Thyroid gland (tissue), 4 donors: Measurements from ENCODE around the gene NAA50. TPM values are rescaled to one million over a fixed set of nuclear protein-coding genes. Genes with fewer than 3 reads are reported as not detected.

Experiments
- DNase-seq, 2 donors: peaks; one replicate each; pipeline ENCODE4 v3.0.0-alpha.2; 2019
- H3K27ac ChIP-seq, 3 donors: fragments of 200-600 bp; sonication (generic); 1 replicate in 2 of 3; 2 replicates in 1 of 3; pipeline ENCODE4 v1.5.1; 2016 to 2019; ENCODE audit warnings: mild to moderate bottlenecking in 1 of 3, moderate library complexity in 1 of 3
- H3K27me3 ChIP-seq: fragments of 200-600 bp; sonication (generic); one replicate; pipeline ENCODE4 v1.5.1; 2019
- H3K36me3 ChIP-seq, 2 donors: fragments of 200-600 bp; sonication (generic); one replicate each; pipeline ENCODE4 v1.5.1; 2016 to 2019
- H3K4me1 ChIP-seq, 2 donors: fragments of 200-600 bp; sonication (generic); one replicate each; pipeline ENCODE4 v1.5.1; 2017 to 2019
- H3K4me3 ChIP-seq, 3 donors: fragments of 200-600 bp; sonication (generic); replicated peaks in 1 of 3; 1 replicate in 2 of 3; 2 replicates in 1 of 3; pipeline ENCODE4 v1.5.1; 2016; ENCODE audit warnings: mild to moderate bottlenecking in 1 of 3
- H3K9me3 ChIP-seq: fragments of 200-600 bp; sonication (generic); one replicate; pipeline ENCODE4 v1.5.1; 2017
- POLR2A ChIP-seq, 2 donors: fragments of 450-650 bp; IDR thresholded peaks; one replicate each; pipeline ENCODE4 v1.6.1; 2017; ENCODE audit warnings: antibody characterized with exemption in 2 of 2, mild to moderate bottlenecking in 2 of 2, moderate library complexity in 1 of 2
- WGBS, 2 donors: methylation state at CpG; one replicate each; pipeline ENCODE4 v1.1.5; 2017; 5-methylcytosine and 5-hydroxymethylcytosine counted together
- intact Hi-C: fragments of 100-400 bp; cut with DNase I; formaldehyde crosslinking; loops from one replicate; pipeline ENCODE4 v1.15.1; 2023
- total RNA-seq, 4 donors: library from RNA; depleted of rRNA; stranded (reverse); fragments of >200 nt; gene quantifications; one replicate each; pipeline ENCODE4 v1.2.3, GENCODE V29; 2016
- TF ChIP-seq, protein P1 (sequence below), 6 experiments: fragments of 200-600 bp in 3 of 6; fragments of 450-650 bp in 3 of 6; sonication (generic) in 3 of 6; IDR thresholded peaks; one replicate each; pipeline ENCODE4 v1.5.1; 2016 to 2019; ENCODE audit warnings: antibody characterized with exemption in 6 of 6, mild to moderate bottlenecking in 2 of 6, inconsistent platforms in 1 of 6, moderate library complexity in 1 of 6

NAA50 gene
- total RNA-seq, 4 donors from 2014 or later = 110 to 133 (median 119) TPM

DNA sequence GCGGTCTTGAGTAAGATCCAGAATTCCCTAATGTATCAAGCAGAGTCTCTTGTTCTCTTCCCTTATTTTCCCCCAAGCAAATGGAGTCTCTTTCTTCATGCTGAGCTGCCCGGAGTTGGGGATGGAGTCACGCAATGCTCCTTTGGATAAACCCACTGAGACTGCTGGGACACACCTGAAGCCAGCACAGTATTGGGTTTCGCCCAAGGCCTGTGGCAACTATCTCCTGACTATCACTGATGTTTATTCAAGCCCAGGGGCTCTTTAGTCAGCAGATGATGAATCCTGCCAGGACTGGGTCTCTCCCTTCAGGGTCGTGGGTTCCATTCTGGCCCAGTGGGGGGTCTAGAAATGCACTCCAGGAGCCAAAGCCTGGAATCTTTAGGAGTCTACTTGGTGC lies 60.9 kb downstream of the NAA50 start:
- H3K27ac ChIP-seq = no peak overlapping the region
- H3K4me1 ChIP-seq = peaks cover 8 to 15% of the 10 kb centered on the region in 2 donors
- no peaks in the 10 kb centered on the region for H3K36me3 ChIP-seq
- H3K4me3 ChIP-seq = no peak overlapping the region
- 86 to 87% methylated on average over 5 of the region's 5 CpGs for WGBS, 2 donors
- no peak for TF ChIP-seq POLR2A (IDR thresholded peaks at IDR 0.05)
- TF ChIP-seq, protein P1, sequence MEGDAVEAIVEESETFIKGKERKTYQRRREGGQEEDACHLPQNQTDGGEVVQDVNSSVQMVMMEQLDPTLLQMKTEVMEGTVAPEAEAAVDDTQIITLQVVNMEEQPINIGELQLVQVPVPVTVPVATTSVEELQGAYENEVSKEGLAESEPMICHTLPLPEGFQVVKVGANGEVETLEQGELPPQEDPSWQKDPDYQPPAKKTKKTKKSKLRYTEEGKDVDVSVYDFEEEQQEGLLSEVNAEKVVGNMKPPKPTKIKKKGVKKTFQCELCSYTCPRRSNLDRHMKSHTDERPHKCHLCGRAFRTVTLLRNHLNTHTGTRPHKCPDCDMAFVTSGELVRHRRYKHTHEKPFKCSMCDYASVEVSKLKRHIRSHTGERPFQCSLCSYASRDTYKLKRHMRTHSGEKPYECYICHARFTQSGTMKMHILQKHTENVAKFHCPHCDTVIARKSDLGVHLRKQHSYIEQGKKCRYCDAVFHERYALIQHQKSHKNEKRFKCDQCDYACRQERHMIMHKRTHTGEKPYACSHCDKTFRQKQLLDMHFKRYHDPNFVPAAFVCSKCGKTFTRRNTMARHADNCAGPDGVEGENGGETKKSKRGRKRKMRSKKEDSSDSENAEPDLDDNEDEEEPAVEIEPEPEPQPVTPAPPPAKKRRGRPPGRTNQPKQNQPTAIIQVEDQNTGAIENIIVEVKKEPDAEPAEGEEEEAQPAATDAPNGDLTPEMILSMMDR (IDR thresholded peaks at IDR 0.05) = no peak
- no peak for DNase-seq
- H3K9me3 ChIP-seq = no peaks in the 10 kb centered on the region
- H3K27me3 ChIP-seq = no peaks in the 10 kb centered on the region
- intact Hi-C loops = no loop called here

GRCh38 chr3:113684271-113684819 lies 61.7 kb downstream of the NAA50 start:
- Histone ChIP-seq H3K4me1 (peaks cover 8 to 15% of the 10 kb centered on the region in 2 donors), H3K27ac (no peak overlapping the region), H3K36me3 (no peaks in the 10 kb centered on the region), H3K9me3 (no peaks in the 10 kb centered on the region), H3K27me3 (no peaks in the 10 kb centered on the region), H3K4me3 (no peak overlapping the region)
- DNase-seq = no peak
- TF ChIP-seq, protein P1 (IDR thresholded peaks at IDR 0.05) = no peak
- no peak for TF ChIP-seq POLR2A (IDR thresholded peaks at IDR 0.05)
- intact Hi-C loops = no loop called here
- 97% methylated on average over 3 of the region's 3 CpGs for WGBS, 2 donors

DNA sequence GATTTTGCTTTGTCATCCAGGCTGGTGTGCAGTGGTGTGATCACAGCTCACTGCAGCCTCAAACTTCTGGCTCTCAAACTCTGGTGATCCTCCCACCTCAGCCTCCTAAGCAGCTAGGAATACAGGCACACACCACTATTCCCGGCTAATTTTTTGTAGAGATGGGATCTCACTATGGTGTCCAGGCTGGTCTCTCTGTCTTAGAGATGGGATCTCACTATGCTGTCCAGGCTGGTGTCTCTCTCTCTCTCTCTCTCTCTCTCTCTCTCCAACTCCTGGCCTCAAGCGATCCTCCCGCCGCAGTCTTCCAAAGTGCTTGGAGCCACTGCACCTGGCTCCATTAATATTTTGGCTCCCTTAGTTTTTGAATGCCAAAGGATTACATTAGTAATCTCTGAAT lies 67.3 kb downstream of the NAA50 start:
- Histone ChIP-seq H3K4me3 (no peak overlapping the region), H3K27ac (no peak overlapping the region), H3K9me3 (no peaks in the 10 kb centered on the region), H3K27me3 (no peaks in the 10 kb centered on the region), H3K36me3 (peaks cover 2 to 9% of the 10 kb centered on the region in 2 donors), H3K4me1 (peaks cover 0 to 5% of the 10 kb centered on the region in 2 donors)
- intact Hi-C loops = no loop called here
- 98 to 100% methylated on average over 4 of the region's 4 CpGs for WGBS, 2 donors
- no peak for DNase-seq
- TF ChIP-seq, protein P1 (IDR thresholded peaks at IDR 0.05) = no peak
- TF ChIP-seq POLR2A (IDR thresholded peaks at IDR 0.05) = no peak

DNA sequence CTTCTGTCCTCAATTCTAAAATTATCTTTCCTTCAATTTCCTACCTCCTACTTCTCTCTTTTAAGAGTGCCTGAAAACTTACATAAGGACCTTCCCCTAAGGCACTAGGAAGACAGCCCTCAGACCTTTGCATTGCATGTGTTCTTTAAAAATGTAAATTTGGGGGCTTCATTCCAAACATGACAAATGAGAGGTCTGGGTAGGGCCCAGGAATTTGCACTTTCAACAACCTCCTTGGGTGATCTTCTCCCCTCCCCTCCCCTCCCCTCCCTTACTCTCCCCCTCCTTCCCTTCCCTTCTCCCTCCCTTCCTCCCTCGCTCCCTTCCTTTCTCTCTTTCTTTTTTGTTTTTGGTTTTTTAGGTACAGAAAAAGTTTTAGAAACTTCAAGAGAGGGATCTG lies 68.3 kb downstream of the NAA50 start:
- H3K4me3 ChIP-seq = no peak overlapping the region
- H3K4me1 ChIP-seq = peaks cover 0 to 5% of the 10 kb centered on the region in 2 donors
- no peaks in the 10 kb centered on the region for H3K27me3 ChIP-seq
- intact Hi-C loops = no loop called here
- no peak overlapping the region for H3K27ac ChIP-seq
- TF ChIP-seq, protein P1 (IDR thresholded peaks at IDR 0.05) = no peak
- TF ChIP-seq POLR2A (IDR thresholded peaks at IDR 0.05) = no peak
- DNase-seq = no peak
- peaks cover 5 to 14% of the 10 kb centered on the region in 2 donors for H3K36me3 ChIP-seq
- H3K9me3 ChIP-seq = no peaks in the 10 kb centered on the region
- WGBS, 2 donors = 89 to 100% methylated on average over 1 of the region's 1 CpG

- no peak for DNase-seq
- intact Hi-C loops = no loop called here
- no peak overlapping the region for H3K27ac ChIP-seq
- no peaks in the 10 kb centered on the region for H3K27me3 ChIP-seq
- no peak overlapping the region for H3K4me3 ChIP-seq
- TF ChIP-seq, protein P1 (IDR thresholded peaks at IDR 0.05) = no peak
- TF ChIP-seq POLR2A (IDR thresholded peaks at IDR 0.05) = no peak
- WGBS, 2 donors = 95% methylated on average over 3 of the region's 3 CpGs
- H3K9me3 ChIP-seq = no peaks in the 10 kb centered on the region
- peaks cover 0 to 5% of the 10 kb centered on the region in 2 donors for H3K4me1 ChIP-seq
- H3K36me3 ChIP-seq = peaks cover 10 to 14% of the 10 kb centered on the region in 2 donors
Observed at GRCh38 chr3:113676261-113676660, 69.8 kb downstream of the NAA50 start.
